Measurements from ENCODE around the gene ZNF219. TPM values are rescaled to one million over a fixed set of nuclear protein-coding genes. Genes with fewer than 3 reads are reported as not detected.

The ZNF219 gene
- total and polyA plus RNA-seq, 2 of the 13 experiments (the other 11 are each of a cell fraction or from before 2014, with no cell fraction given): 34.5 to 36.6 TPM

GRCh38 chr14:21055432-21056117 is 42.9 kb downstream of the ZNF219 start (continued):
- TF ChIP-seq NFRKB (IDR thresholded peaks at IDR 0.05) (no peak), DR1 (CRISPR knock-in tag; IDR thresholded peaks at IDR 0.05) (peak; percentile 38; the same call in 1 of the 2 replicates), STAG1 (CRISPR knock-in tag; IDR thresholded peaks at IDR 0.05) (peak; percentile 35), DMAP1 (CRISPR knock-in tag; IDR thresholded peaks at IDR 0.05) (peak; percentile 62; the same call in 1 of the 2 replicates), SMAD3 (CRISPR knock-in tag; IDR thresholded peaks at IDR 0.05) (peak; percentile 37; the same call in 1 of the 2 replicates), ZSCAN25 (CRISPR knock-in tag; IDR thresholded peaks at IDR 0.05) (peak; percentile 80; the same call in 1 of the 2 replicates), ZFP36L2 (CRISPR knock-in tag; IDR thresholded peaks at IDR 0.05) (no peak), RARG (CRISPR knock-in tag; IDR thresholded peaks at IDR 0.05; ENCODE audit: low read depth) (0 out of 2 replicates have a peak, but pooled peaks have one; percentile 22), MLXIP (CRISPR knock-in tag; IDR thresholded peaks at IDR 0.05; ENCODE audit: borderline replicate concordance) (no peak; the same call in 1 of the 2 replicates), ZNF607 (CRISPR knock-in tag; IDR thresholded peaks at IDR 0.05; ENCODE audit: borderline replicate concordance) (no peak), TARDBP (CRISPR knock-in tag; IDR thresholded peaks at IDR 0.05) (peak; percentile 91; the same call in 1 of the 2 replicates), ZNF790 (CRISPR knock-in tag; IDR thresholded peaks at IDR 0.05; ENCODE audit: borderline replicate concordance) (peak; percentile 26; the same call in 1 of the 2 replicates), ZMYM2 (CRISPR knock-in tag; IDR thresholded peaks at IDR 0.05) (peak; percentile 44; the same call in 1 of the 2 replicates), RARA (CRISPR knock-in tag; IDR thresholded peaks at IDR 0.05) (peak; percentile 69), ZNF800 (CRISPR knock-in tag; IDR thresholded peaks at IDR 0.05) (0 out of 2 replicates have a peak, but pooled peaks have one; percentile 21)
- TF ChIP-seq, protein P1, sequence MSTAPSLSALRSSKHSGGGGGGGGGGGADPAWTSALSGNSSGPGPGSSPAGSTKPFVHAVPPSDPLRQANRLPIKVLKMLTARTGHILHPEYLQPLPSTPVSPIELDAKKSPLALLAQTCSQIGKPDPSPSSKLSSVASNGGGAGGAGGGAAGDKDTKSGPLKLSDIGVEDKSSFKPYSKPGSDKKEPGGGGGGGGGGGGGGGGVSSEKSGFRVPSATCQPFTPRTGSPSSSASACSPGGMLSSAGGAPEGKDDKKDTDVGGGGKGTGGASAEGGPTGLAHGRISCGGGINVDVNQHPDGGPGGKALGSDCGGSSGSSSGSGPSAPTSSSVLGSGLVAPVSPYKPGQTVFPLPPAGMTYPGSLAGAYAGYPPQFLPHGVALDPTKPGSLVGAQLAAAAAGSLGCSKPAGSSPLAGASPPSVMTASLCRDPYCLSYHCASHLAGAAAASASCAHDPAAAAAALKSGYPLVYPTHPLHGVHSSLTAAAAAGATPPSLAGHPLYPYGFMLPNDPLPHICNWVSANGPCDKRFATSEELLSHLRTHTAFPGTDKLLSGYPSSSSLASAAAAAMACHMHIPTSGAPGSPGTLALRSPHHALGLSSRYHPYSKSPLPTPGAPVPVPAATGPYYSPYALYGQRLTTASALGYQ (CRISPR knock-in tag; IDR thresholded peaks at IDR 0.05): peak; percentile 74
- TF ChIP-seq, protein P2, sequence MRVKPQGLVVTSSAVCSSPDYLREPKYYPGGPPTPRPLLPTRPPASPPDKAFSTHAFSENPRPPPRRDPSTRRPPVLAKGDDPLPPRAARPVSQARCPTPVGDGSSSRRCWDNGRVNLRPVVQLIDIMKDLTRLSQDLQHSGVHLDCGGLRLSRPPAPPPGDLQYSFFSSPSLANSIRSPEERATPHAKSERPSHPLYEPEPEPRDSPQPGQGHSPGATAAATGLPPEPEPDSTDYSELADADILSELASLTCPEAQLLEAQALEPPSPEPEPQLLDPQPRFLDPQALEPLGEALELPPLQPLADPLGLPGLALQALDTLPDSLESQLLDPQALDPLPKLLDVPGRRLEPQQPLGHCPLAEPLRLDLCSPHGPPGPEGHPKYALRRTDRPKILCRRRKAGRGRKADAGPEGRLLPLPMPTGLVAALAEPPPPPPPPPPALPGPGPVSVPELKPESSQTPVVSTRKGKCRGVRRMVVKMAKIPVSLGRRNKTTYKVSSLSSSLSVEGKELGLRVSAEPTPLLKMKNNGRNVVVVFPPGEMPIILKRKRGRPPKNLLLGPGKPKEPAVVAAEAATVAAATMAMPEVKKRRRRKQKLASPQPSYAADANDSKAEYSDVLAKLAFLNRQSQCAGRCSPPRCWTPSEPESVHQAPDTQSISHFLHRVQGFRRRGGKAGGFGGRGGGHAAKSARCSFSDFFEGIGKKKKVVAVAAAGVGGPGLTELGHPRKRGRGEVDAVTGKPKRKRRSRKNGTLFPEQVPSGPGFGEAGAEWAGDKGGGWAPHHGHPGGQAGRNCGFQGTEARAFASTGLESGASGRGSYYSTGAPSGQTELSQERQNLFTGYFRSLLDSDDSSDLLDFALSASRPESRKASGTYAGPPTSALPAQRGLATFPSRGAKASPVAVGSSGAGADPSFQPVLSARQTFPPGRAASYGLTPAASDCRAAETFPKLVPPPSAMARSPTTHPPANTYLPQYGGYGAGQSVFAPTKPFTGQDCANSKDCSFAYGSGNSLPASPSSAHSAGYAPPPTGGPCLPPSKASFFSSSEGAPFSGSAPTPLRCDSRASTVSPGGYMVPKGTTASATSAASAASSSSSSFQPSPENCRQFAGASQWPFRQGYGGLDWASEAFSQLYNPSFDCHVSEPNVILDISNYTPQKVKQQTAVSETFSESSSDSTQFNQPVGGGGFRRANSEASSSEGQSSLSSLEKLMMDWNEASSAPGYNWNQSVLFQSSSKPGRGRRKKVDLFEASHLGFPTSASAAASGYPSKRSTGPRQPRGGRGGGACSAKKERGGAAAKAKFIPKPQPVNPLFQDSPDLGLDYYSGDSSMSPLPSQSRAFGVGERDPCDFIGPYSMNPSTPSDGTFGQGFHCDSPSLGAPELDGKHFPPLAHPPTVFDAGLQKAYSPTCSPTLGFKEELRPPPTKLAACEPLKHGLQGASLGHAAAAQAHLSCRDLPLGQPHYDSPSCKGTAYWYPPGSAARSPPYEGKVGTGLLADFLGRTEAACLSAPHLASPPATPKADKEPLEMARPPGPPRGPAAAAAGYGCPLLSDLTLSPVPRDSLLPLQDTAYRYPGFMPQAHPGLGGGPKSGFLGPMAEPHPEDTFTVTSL (CRISPR knock-in tag; IDR thresholded peaks at IDR 0.05; ENCODE audit: borderline replicate concordance): peak; percentile 86

Measured in HepG2 (cell line).